ENCODE data around the gene PLOD1.
"Not testable (repeated sequence)": the region's sequence is repeated elsewhere in the genome, so short reads cannot be mapped to it uniquely, and the experiment has no call there.

Gene PLOD1

GRCh38 chr1:11912482-11913216 lies 21.9 kb upstream of the PLOD1 start:
- not testable (repeated sequence) for DNase-seq (ENCODE audit: low read depth)

- DNase-seq (ENCODE audit: low read depth), result no peak
Observed at GRCh38 chr1:11913291-11913690, 21.2 kb upstream of the PLOD1 start.

GRCh38 chr1:11914024-11914423 lies 20.5 kb upstream of the PLOD1 start:
- DNase-seq (ENCODE audit: low read depth), result no peak

GRCh38 chr1:11918799-11919519 lies 15.6 kb upstream of the PLOD1 start:
- peak; percentile 93 for DNase-seq (ENCODE audit: low read depth)

GRCh38 chr1:11919621-11920020 lies 14.9 kb upstream of the PLOD1 start:
- DNase-seq (ENCODE audit: low read depth), result no peak

GRCh38 chr1:11920239-11920903 lies 14.1 kb upstream of the PLOD1 start:
- DNase-seq (ENCODE audit: low read depth), result no peak

- no peak for DNase-seq (ENCODE audit: low read depth)
Observed at GRCh38 chr1:11921022-11921421, 13.5 kb upstream of the PLOD1 start.

GRCh38 chr1:11923069-11923826 lies 11.3 kb upstream of the PLOD1 start:
- no peak for DNase-seq (ENCODE audit: low read depth)

- DNase-seq (ENCODE audit: low read depth), result no peak
Observed at GRCh38 chr1:11923827-11924113, 10.7 kb upstream of the PLOD1 start.

- DNase-seq (ENCODE audit: low read depth), result no peak
Observed at GRCh38 chr1:11924334-11925195, 10.0 kb upstream of the PLOD1 start.

GRCh38 chr1:11925196-11925937 lies 9.2 kb upstream of the PLOD1 start:
- not testable (repeated sequence) for DNase-seq (ENCODE audit: low read depth)

- DNase-seq (ENCODE audit: low read depth), result no peak
Observed at GRCh38 chr1:11925938-11926292, 8.6 kb upstream of the PLOD1 start.

- no peak for DNase-seq (ENCODE audit: low read depth)
Observed at GRCh38 chr1:11927866-11928592, 6.5 kb upstream of the PLOD1 start.

GRCh38 chr1:11929849-11930248 lies 4.7 kb upstream of the PLOD1 start:
- DNase-seq (ENCODE audit: low read depth), result peak; percentile 31

- no peak for DNase-seq (ENCODE audit: low read depth)
Observed at GRCh38 chr1:11930571-11931445, 3.7 kb upstream of the PLOD1 start.

- DNase-seq (ENCODE audit: low read depth), result no peak
Observed at GRCh38 chr1:11931845-11932244, 2.7 kb upstream of the PLOD1 start.

- no peak for DNase-seq (ENCODE audit: low read depth)
Observed at GRCh38 chr1:11935057-11935412, 518 bp downstream of the PLOD1 start.

GRCh38 chr1:11935733-11936132 lies 1.2 kb downstream of the PLOD1 start:
- DNase-seq (ENCODE audit: low read depth), result not testable (repeated sequence)

Measured in iris pigment epithelial cell (primary cell).